PC-9 (cell line): ENCODE data around the gene GLYATL3. TPM values are rescaled to one million over a fixed set of nuclear protein-coding genes. Genes with fewer than 3 reads are reported as not detected.
A peak's percentile ranks its signal among the peaks of the same experiment; 100 is the strongest.

Experiments used
- BruUV-seq: library from RNA; stranded (reverse); fragments of 400-500 nt; replicated peaks from 2 replicates; lab custom pipeline; 2021; lab: Mats Ljungman, UMichigan
- CTCF ChIA-PET: fragments of 300-600 bp; sonication (Branson Sonifier 250); formaldehyde crosslinking; loops from one replicate; lab custom pipeline; 2022; ENCODE audit warnings: antibody characterized with exemption; lab: Charles Lee
- POLR2A ChIA-PET: fragments of 300-600 bp; sonication (Branson Sonifier 250); formaldehyde crosslinking; loops from one replicate; lab custom pipeline; 2022; ENCODE audit warnings: antibody characterized with exemption; ENCODE audit not compliant: unreplicated experiment; lab: Charles Lee
- DNase-seq, 2 experiments: peaks; one replicate each; pipeline versions ENCODE4 v3.0.0 to v3.0.0-alpha.2; 2015 to 2022; ENCODE audit warnings: mixed read lengths in 1 of 2
- H2AFZ ChIP-seq: fragments of 200-600 bp; sonication (generic); 2 replicates; pipeline ENCODE4 v1.8.1; 2017; ENCODE audit warnings: antibody characterized with exemption
- H3F3A ChIP-seq: fragments of 200-600 bp; sonication (generic); 2 replicates; pipeline ENCODE4 v1.8.1; 2017; ENCODE audit warnings: antibody characterized with exemption, mild to moderate bottlenecking, low read depth; ENCODE audit not compliant: insufficient read depth
- H3K27ac ChIP-seq: fragments of 200-600 bp; sonication (generic); 2 replicates; pipeline ENCODE4 v1.6.1; 2016; ENCODE audit warnings: mixed run types
- H3K27me3 ChIP-seq: fragments of 200-600 bp; sonication (generic); 2 replicates; pipeline ENCODE4 v1.6.1; 2016; ENCODE audit warnings: low read depth, mixed run types; ENCODE audit not compliant: insufficient read depth
- H3K36me3 ChIP-seq: fragments of 200-600 bp; sonication (generic); 2 replicates; pipeline ENCODE4 v1.6.1; 2016; ENCODE audit warnings: low read depth, mixed run types
- H3K4me1 ChIP-seq: fragments of 200-600 bp; sonication (generic); replicated peaks from 2 replicates; pipeline ENCODE4 v1.6.1; 2016; ENCODE audit warnings: mixed run types; ENCODE audit not compliant: insufficient read depth
- H3K4me2 ChIP-seq: fragments of 200-600 bp; sonication (generic); 2 replicates; pipeline ENCODE4 v1.6.1; 2017; ENCODE audit warnings: mixed run types
- H3K4me3 ChIP-seq: fragments of 200-600 bp; sonication (generic); 2 replicates; pipeline ENCODE4 v1.6.1; 2016; ENCODE audit warnings: mixed run types
- H3K79me2 ChIP-seq: fragments of 200-600 bp; sonication (generic); 2 replicates; pipeline ENCODE4 v1.6.1; 2017; ENCODE audit warnings: low read depth, mixed run types
- H3K9me2 ChIP-seq: fragments of 200-600 bp; sonication (generic); 2 replicates; pipeline ENCODE4 v1.8.1; 2017; ENCODE audit warnings: mild to moderate bottlenecking; ENCODE audit not compliant: insufficient read depth
- H3K9me3 ChIP-seq: fragments of 200-600 bp; sonication (generic); 2 replicates; pipeline ENCODE4 v1.8.1; 2016; ENCODE audit warnings: low read depth; ENCODE audit not compliant: insufficient read depth
- H4K20me1 ChIP-seq: fragments of 200-600 bp; sonication (generic); 2 replicates; pipeline ENCODE4 v1.8.1; 2017; ENCODE audit not compliant: insufficient read depth
- EZH2 ChIP-seq: fragments of 200-600 bp; sonication (generic); IDR thresholded peaks from 2 replicates; pipeline ENCODE4 v1.8.0; 2017; ENCODE audit warnings: antibody characterized with exemption, low read depth
- intact Hi-C: fragments of 100-400 bp; cut with micrococcal nuclease; formaldehyde crosslinking; loops from one replicate; pipeline ENCODE4 v1.10.0; 2022; ENCODE audit not compliant: unreplicated experiment
- total RNA-seq: library from RNA; stranded (reverse); gene quantifications from 2 replicates; pipeline ENCODE4 v1.2.3, GENCODE V29; 2021
- TF ChIP-seq, protein P1 (sequence below): fragments of 200-600 bp; sonication (generic); conservative IDR thresholded peaks from 2 replicates; pipeline ENCODE4 v1.6.1; 2017; ENCODE audit warnings: mixed run types, antibody characterized with exemption, mild to moderate bottlenecking, moderate library complexity

GLYATL3 gene
- total RNA-seq, 1 experiment from 2014 or later = not detected

DNA sequence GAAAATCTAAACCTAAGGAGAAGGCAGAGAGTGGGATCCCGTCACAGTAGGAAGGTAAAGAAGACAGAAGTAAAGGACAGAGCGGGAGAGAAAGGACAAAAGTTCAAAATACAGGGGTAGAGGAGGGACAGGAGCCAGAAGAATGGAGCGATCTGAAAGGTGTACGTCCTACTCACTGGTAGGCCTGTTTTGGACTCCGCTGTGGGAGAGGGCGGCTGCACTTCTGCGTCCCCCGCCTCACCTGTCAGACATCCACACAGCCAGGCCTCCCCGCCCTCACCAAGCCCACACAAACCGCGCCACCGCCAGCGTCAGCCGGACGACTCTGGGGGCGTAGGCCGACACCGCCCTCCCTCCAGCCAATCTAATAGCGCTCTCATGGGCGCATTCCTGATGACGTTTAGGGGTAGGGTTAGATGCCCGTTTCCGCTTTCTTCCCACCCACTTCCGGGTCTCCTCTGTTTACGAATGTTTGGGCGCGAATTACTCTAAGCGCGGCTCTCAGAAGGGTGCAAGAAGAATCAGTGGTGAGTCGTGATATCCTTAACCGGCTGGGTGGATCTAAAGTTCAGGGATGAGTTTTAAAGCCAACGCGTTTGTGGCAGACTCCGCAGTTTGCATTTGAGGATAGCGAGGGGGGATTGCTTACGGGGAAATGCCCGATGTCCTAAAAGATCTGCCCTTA is 36.7 kb upstream of the GLYATL3 start, which contains the start of the genes CENPQ and MMUT:
Gene CENPQ (plus strand): TSS at position 444 of the 685 bp plus-strand sequence. CDS start 6,807 bp downstream, outside the sequence.
Gene MMUT (minus strand): TSS at position 327 of the 685 bp plus-strand sequence. CDS start 3,787 bp downstream, outside the sequence.
- CTCF ChIA-PET = no interaction called here
- Histone ChIP-seq H3K9me2 (no peaks in the 10 kb centered on the region), H3F3A (no peaks in the 10 kb centered on the region), H3K36me3 (peaks cover 1% of the 10 kb centered on the region; the same call in 1 of the 2 replicates), H3K9me3 (no peaks in the 10 kb centered on the region), H3K4me3 (peak within 1 kb of the TSS; percentile 89), H3K4me1 (peaks cover 18% of the 10 kb centered on the region), H3K79me2 (peaks cover 64% of the 10 kb centered on the region), H3K27ac (peak within 1 kb of the TSS; percentile 58), H3K27me3 (no peaks in the 10 kb centered on the region), H4K20me1 (no peaks in the 10 kb centered on the region), H3K4me2 (peak within 1 kb of the TSS; percentile 98), H2AFZ (peak within 1 kb of the TSS; percentile 100)
- BruUV-seq = no TSS peak
- intact Hi-C loops = loop anchor here (5.0 kb wide), 1 partner anchor 144 kb away; no protein-coding TSS in a partner anchor
- POLR2A ChIA-PET = no interaction called here
- peak; percentile 87 to 88 for DNase-seq
- TF ChIP-seq, protein P1, sequence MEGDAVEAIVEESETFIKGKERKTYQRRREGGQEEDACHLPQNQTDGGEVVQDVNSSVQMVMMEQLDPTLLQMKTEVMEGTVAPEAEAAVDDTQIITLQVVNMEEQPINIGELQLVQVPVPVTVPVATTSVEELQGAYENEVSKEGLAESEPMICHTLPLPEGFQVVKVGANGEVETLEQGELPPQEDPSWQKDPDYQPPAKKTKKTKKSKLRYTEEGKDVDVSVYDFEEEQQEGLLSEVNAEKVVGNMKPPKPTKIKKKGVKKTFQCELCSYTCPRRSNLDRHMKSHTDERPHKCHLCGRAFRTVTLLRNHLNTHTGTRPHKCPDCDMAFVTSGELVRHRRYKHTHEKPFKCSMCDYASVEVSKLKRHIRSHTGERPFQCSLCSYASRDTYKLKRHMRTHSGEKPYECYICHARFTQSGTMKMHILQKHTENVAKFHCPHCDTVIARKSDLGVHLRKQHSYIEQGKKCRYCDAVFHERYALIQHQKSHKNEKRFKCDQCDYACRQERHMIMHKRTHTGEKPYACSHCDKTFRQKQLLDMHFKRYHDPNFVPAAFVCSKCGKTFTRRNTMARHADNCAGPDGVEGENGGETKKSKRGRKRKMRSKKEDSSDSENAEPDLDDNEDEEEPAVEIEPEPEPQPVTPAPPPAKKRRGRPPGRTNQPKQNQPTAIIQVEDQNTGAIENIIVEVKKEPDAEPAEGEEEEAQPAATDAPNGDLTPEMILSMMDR = no peak
- TF ChIP-seq EZH2 = no peak

DNA sequence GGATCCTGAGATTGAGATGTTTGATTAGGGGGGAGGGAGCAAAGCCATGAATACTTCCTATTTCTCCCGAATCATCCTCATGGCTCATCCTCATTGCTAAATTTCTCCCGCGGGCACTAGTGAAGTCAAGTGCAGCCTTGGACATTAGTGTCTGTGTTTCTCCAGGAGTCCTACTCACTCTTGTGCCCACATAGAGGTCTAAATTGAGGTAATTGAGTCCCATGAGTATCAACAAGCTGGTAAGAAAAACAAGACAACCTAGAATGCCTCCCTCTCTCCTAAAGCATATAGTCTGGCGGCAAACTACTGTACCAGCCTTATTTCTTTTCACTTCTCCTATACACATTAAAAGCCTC is 36.1 kb upstream of the GLYATL3 start:
- Histone ChIP-seq H4K20me1 (no peaks in the 10 kb centered on the region), H3K4me3 (peak overlapping the region; percentile 89), H3K4me2 (peak overlapping the region; percentile 97), H2AFZ (peak overlapping the region; percentile 100), H3K9me2 (no peaks in the 10 kb centered on the region), H3F3A (no peaks in the 10 kb centered on the region), H3K4me1 (peaks cover 18% of the 10 kb centered on the region), H3K79me2 (peaks cover 66% of the 10 kb centered on the region), H3K27me3 (no peaks in the 10 kb centered on the region), H3K9me3 (no peaks in the 10 kb centered on the region), H3K36me3 (no peaks in the 10 kb centered on the region), H3K27ac (peak overlapping the region; percentile 58)
- TF ChIP-seq, protein P1 = no peak
- no peak for TF ChIP-seq EZH2
- POLR2A ChIA-PET = no interaction called here
- CTCF ChIA-PET = no interaction called here
- DNase-seq = no peak
- intact Hi-C loops = loop anchor here (5.0 kb wide), 1 partner anchor 144 kb away; no protein-coding TSS in a partner anchor
- TSS peak; percentile 84 for BruUV-seq

GRCh38 chr6:49464691-49465090 is 35.0 kb upstream of the GLYATL3 start:
- POLR2A ChIA-PET = no interaction called here
- H2AFZ ChIP-seq = no peak overlapping the region
- H3F3A ChIP-seq = no peaks in the 10 kb centered on the region
- no TSS peak for BruUV-seq
- peak overlapping the region; percentile 89; the same call in 1 of the 2 replicates for H3K4me3 ChIP-seq
- peaks cover 18% of the 10 kb centered on the region for H3K4me1 ChIP-seq
- no peaks in the 10 kb centered on the region for H3K9me2 ChIP-seq
- H3K27ac ChIP-seq = no peak overlapping the region
- intact Hi-C loops = loop anchor here (5.0 kb wide), 1 partner anchor 143 kb away; no protein-coding TSS in a partner anchor
- peak overlapping the region; percentile 97 for H3K4me2 ChIP-seq
- TF ChIP-seq, protein P1 = no peak
- TF ChIP-seq EZH2 = no peak
- H4K20me1 ChIP-seq = no peaks in the 10 kb centered on the region
- no peaks in the 10 kb centered on the region for H3K36me3 ChIP-seq
- CTCF ChIA-PET = no interaction called here
- peaks cover 70% of the 10 kb centered on the region for H3K79me2 ChIP-seq
- no peaks in the 10 kb centered on the region for H3K27me3 ChIP-seq
- DNase-seq = no peak
- no peaks in the 10 kb centered on the region for H3K9me3 ChIP-seq
